Coronary artery (tissue), 2 donors: ENCODE measurements around the gene NUAK1.

ENCODE experiments used
- DNase-seq: peaks from one replicate; pipeline ENCODE4 v3.0.0-alpha.2; 2017; ENCODE audit warnings: low spot score
- H3K27ac ChIP-seq, 2 donors: fragments of 200-600 bp; sonication (generic); one replicate each; pipeline ENCODE4 v1.5.1; 2016 to 2019
- H3K4me3 ChIP-seq: fragments of 200-600 bp; sonication (generic); 2 replicates; pipeline ENCODE4 v1.5.1; 2016; ENCODE audit warnings: mild to moderate bottlenecking, moderate library complexity
- CTCF ChIP-seq: fragments of 200-600 bp; sonication (generic); IDR thresholded peaks from one replicate; pipeline ENCODE4 v1.5.1; 2019; ENCODE audit warnings: antibody characterized with exemption

The NUAK1 gene

GRCh38 chr12:106048016-106048415 lies 90.7 kb downstream of the NUAK1 start:
- H3K4me3 ChIP-seq = no peak overlapping the region
- no peak for TF ChIP-seq CTCF
- DNase-seq = no peak
- no peak overlapping the region for H3K27ac ChIP-seq

- Histone ChIP-seq H3K27ac (no peak overlapping the region), H3K4me3 (no peak overlapping the region)
- no peak for TF ChIP-seq CTCF
- no peak for DNase-seq
Measured at GRCh38 chr12:106046947-106047346, 91.8 kb downstream of the NUAK1 start.

- no peak for DNase-seq
- Histone ChIP-seq H3K27ac (no peak overlapping the region), H3K4me3 (no peak overlapping the region)
- no peak for TF ChIP-seq CTCF
Measured at GRCh38 chr12:106046301-106046846, 92.4 kb downstream of the NUAK1 start.

GRCh38 chr12:106045251-106045674 lies 93.5 kb downstream of the NUAK1 start:
- H3K4me3 ChIP-seq = no peak overlapping the region
- DNase-seq = no peak
- no peak overlapping the region for H3K27ac ChIP-seq
- TF ChIP-seq CTCF = no peak

- no peak for DNase-seq
- no peak overlapping the region for H3K4me3 ChIP-seq
- no peak for TF ChIP-seq CTCF
- no peak overlapping the region for H3K27ac ChIP-seq
Measured at GRCh38 chr12:106044773-106045172, 94.0 kb downstream of the NUAK1 start.

GRCh38 chr12:106042037-106042436 lies 96.7 kb downstream of the NUAK1 start:
- no peak for TF ChIP-seq CTCF
- no peak for DNase-seq
- no peak overlapping the region for H3K4me3 ChIP-seq
- no peak overlapping the region for H3K27ac ChIP-seq

- Histone ChIP-seq H3K27ac (no peak overlapping the region), H3K4me3 (no peak overlapping the region)
- TF ChIP-seq CTCF = no peak
- no peak for DNase-seq
Measured at GRCh38 chr12:106040521-106040920, 98.2 kb downstream of the NUAK1 start.
